CD4-positive, alpha-beta T cell treated with Interleukin-4 for 1 hour (primary cell): Measurements from ENCODE around the gene HLCS.

ENCODE experiments used
- DNase-seq, 2 donors: peaks; one replicate each; pipeline ENCODE4 v3.0.0-alpha.2; 2020 to 2022

Gene HLCS

DNA sequence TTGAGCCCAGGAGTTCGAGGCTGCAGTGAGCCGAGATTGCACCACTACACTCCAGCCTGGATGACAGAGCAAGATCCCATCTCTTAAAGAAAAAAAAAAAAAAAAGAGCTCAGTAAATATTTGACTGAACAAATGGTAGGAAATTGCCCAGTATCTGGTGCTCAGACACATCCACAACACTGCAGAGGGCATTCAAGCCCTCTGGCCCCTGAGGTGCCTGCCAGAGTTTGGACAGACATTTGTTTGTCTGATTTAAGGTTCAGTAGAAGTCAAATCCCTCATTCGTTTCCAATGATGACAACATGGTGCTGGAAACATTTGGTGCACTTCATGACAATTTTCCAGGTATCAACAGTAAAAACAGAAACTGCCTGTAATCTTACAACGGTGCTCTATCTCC is 86.6 kb downstream of the HLCS start:
- DNase-seq = no peak

DNA sequence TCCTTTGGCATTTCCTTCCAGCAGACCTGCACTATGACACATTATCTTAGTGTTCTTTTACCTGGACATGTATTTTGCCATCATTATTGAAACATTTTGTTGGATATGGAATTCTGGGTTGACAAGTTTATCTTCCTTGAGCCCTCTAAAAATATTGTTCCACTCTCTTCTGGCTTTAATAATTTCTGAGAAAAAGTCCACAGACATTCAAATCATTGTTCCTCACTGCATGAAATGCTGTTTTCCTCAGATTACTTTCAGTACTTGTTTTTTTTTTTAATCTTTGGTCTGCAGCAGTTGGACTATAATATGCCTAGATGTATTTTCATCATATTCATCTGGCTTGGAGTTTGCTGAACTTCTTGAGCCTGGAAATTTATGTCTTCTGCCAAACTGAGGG is 88.7 kb downstream of the HLCS start:
- DNase-seq = no peak

DNA sequence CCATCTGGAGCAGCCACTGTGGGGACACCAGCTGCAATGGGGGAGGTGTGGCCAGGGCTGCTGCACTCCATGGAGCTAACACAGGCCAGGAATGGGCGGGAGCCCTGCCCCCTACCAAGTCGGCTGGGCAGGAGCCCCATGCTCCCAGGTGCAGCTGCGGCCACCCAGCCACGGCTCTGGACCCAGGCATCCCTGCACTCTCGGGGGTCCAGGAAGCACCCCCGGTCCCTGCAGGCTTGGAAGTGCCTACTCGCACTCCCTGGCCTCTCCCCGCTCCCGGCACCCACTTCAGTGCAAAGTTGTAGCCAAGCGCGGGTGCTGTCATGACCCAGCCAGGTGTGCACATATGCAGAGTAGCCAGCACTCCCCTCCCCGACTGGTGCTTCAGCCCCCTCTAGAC is 91.8 kb downstream of the HLCS start:
- no peak for DNase-seq

GRCh38 chr21:36873513-36873912 is 93.0 kb downstream of the HLCS start:
- DNase-seq = no peak

DNA sequence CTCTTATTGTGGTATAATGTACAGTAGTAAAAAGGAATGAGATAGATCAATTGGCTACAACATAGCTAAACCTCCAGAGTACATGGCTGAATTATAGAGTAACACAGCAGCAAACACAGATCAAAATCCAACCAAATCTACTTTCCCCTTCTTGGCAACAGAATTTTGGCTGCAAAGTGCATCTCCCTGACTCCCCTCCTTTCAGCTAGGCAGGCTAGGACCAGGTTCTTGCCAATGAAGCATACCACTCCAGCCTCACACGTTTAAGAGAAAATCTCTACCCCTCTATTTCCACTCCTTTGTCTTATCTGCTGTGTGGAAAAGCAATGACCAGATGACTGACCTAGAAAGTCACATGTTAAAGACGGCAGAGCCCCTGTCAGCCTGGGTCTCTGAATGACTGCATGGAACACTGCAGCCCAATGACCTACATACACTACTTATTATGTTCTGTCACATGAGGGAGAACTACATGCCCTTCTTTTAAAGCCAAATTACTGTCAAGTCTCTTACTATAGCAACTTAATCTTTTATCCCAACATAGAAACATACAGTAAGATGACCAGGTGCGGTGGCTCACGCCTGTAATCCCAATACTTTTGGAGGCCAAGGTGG is 99.1 kb downstream of the HLCS start:
- DNase-seq = no peak

DNA sequence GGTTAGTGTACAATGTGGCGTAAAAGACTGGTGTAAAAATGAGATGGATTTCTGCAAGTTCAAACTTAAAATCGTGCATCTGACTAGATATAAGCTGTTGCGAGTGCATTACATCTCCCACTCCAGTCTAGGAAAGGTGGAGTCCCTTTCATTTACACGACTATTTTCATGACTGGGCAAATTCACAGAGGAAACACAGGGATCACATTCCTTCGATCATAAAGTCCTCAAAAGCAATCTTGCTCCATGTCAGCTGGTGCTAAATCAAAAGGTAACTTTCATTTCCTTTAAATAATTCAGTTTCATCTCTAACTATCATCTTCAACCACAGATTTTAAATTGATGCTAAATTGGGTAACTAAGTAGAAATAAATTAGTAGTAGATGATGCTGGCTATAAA is 100.0 kb downstream of the HLCS start:
- DNase-seq = no peak

DNA sequence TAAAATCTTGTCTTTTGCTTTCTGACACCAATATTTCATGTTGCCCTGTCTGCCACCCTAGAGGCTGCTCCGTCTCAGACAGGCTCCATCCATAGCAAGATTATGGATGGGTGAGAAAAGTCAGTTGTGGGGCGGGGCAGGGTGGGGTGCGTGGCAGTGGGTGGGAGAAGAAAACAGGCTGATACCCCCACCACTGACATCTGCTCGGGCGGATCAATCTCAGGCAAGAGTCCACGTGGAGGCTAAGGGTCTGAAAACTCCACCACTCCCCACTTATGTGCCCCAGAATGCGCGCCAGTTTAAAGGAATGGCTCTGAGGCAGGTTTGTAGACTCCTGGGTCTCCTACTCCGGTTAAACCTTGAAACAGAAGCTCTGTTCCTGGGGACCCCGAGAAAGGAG is 101.5 kb downstream of the HLCS start:
- no peak for DNase-seq

- DNase-seq = no peak
These were observed 103.2 kb downstream of the HLCS start for GRCh38 chr21:36863260-36863659.

DNA sequence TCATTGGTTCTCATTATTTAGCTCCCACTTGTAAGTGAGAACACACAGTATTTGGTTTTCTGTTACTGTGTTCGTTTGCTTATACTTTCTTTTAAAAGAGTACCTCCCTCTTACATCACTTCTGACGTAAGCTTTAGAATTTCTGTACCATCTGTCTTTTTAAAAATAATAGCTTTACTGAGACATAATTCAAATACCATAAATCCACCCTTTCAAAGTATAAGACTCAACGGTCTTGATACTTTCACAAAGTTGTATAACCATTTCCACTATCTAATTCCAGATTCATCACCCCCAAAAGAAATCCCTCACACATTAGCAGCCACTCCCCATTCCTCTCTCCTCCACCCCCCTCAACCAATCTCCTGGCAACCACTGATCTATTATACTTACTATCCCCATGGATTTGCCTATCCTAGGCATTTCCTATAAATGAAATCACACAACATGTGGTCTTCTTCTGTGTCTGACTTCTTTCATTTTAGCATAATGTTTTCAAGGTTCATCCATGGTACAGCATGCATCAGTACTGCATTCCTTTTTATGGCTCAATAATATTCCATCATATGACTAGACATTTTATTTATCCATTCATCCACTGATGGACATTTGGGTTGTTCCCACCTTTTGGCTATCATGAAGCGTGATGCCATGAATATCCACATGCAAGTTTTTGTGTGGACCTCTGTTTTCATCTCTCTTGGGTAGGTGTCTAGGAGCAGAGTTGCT is 104.7 kb downstream of the HLCS start:
- DNase-seq = no peak

DNA sequence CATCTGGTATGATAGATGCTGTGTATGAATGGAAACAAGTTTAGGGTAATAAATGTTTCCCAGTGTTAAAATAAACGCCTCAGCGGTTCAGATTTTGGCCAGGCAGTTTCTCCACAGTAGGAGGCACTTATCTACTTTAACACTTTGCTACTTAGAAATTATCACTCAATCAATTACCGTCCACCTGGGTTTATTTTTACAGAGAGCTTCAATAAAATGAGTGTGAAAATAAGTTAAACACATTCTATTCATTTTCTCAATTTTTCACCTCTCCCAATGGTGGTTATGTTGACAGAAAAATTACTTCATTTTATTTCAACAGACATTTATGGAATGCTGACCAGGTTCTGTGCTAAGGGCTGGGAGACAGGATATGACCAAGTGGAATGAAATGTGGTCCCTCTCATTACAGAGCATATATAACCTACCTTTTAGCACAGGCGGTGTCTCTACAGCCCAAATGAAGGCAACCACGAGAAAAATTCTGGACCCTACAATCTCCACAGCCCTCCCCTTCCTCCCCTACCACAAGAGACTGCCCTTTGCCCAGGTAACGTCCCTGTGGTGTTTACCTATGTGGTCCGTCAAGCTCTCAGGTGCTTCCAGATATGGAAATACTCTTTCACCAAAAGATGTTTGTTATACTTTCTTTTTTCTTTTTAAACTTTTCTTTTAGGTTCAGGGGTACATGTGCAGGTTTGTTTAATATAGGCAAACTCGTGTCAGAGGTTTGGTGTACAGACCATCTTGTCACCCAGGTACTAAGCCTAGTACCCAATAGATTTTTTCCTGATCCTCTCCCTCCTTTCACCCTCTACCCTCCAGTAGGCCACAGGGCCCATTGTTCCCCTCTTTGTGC is 105.5 kb downstream of the HLCS start:
- DNase-seq = no peak

DNA sequence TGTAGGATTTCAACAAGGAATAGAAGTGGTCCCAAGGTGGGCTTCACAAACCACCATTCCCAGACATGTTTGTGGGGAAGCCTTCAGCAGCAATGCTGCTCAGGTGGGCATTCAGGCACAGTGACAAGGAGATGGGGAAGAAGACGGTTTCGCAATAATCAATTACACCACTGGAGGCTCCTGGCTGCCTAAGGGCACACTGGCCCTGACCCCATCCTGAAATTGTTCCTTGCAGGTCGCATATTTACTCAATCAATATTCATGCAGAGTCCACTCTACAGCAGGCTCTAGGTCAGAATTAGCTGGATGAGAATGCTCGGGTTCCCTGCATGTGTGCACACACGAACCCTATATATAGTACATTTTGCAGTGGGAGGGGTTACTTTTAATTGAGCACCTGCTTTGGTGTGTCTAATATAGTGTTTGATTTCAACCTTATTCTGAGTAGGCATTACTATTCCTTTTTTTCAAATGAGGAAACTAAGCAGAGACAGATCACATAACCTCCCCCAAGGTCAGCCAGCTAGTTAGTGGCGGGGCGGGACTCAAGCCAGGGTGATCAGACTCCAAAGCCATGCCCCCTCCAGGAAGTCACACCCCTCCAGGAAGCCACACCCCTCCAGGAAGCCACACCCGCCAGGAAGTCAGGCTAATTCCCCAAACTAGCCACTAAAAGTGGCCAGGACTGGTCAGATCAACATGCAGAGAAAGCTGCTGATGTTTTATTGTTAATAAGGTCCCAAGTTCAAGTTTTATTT is 106.5 kb downstream of the HLCS start:
- DNase-seq = peak; percentile 45 to 75

- no peak for DNase-seq
These were observed 108.0 kb downstream of the HLCS start for GRCh38 chr21:36858320-36858957.

DNA sequence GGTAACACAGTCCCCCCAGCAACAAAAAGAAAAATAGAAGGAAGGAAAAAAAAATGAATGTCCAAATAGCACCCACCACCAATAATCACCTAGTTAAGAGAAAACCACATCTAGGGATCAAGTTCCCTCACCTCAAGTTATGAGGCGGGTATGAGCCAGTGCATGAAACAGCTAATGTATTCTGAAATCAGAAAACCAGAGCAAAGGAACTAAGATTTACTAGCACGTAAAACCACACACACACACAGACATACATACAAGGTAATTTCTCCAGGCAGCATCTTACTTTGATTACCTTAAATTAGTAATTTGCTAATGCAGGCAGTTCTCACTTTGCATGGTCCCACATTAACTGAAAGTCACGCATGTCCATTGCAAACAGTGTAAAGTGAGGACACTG is 109.8 kb downstream of the HLCS start:
- DNase-seq = no peak

GRCh38 chr21:36854391-36854790 is 112.1 kb downstream of the HLCS start:
- peak in 1 of 2 donors; percentile 3 for DNase-seq

DNA sequence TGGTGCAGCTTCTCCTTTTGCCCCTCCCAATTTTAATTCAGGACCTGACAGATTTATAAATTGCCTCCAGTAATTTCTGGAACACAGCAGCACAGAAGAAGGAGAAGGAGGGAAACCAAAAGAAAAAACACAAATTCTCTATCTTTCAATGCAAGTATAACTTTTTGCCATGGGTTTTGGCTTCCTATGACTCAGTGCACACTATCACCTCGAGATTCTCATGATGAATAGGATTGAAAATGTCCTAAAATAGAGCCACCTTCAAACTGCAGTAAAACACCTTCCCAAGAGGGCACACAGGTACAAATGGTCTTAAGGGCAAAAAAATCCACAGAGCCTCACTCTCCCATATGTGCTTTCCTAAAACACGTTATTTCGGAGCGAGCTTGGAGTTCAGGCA is 113.6 kb downstream of the HLCS start:
- no peak for DNase-seq

DNA sequence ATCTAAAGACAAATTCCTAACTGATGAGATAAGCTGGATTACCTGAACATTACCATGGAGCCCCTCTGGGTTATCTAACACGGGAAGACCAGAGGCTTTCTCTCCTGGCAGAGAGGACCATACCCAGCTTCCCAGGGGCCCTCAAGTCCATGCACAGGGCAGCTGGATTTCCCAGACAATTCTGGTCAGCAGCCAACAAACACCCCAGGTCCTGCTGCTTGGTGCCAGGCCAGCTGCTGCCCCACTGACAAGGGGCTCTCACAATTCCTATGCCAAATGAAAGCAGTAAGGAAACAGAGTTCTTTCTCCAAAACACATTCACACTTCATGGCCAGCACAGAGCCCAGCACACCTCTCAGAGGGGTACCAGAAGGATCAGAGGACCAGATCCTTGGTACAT is 114.2 kb downstream of the HLCS start:
- no peak for DNase-seq

- DNase-seq = no peak
These were observed 115.3 kb downstream of the HLCS start for GRCh38 chr21:36851121-36851520.

- DNase-seq = no peak
These were observed 116.1 kb downstream of the HLCS start for GRCh38 chr21:36850372-36850771.

- DNase-seq = no peak
These were observed 116.9 kb downstream of the HLCS start for GRCh38 chr21:36849461-36850105.

- no peak for DNase-seq
These were observed 117.7 kb downstream of the HLCS start for GRCh38 chr21:36848730-36849274.

- DNase-seq = no peak
These were observed 119.3 kb downstream of the HLCS start for GRCh38 chr21:36847189-36847588.

DNA sequence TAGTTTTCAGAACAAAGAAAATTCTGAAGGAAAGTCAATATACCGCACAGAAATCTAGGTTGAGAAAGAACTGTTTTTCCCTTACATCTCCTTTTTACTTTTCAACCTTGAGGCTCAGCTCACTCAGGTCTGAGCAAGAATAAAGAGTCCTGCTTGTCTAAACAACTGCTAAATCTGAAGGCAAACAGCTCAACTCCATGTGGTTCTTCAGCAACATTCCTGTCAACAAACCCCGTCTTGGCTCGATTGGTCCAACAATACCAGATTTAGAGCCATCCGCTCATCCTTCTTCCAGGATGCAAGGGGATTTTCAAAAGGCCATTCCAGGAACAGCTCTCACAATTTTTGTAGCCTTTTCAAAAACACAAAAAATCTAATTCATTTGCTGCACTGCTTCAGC is 119.8 kb downstream of the HLCS start:
- DNase-seq = no peak
